Endothelial cell of umbilical vein (primary cell): Measurements from ENCODE around the gene WDR55. TPM values are rescaled to one million over a fixed set of nuclear protein-coding genes. Genes with fewer than 3 reads are reported as not detected.
A peak's percentile ranks its signal among the peaks of the same experiment; 100 is the strongest.

Source experiments
- BruUV-seq: library from RNA; stranded (reverse); fragments of 400-500 nt; replicated peaks from 2 replicates; lab custom pipeline; 2021; lab: Mats Ljungman, UMichigan
- CTCF ChIA-PET: fragments of 300-600, 350-600 bp; sonication (Branson Sonifier 250); formaldehyde crosslinking; loops from one replicate; lab custom pipeline; 2021; ENCODE audit warnings: antibody characterized with exemption, inconsistent platforms; lab: Charles Lee
- POLR2A ChIA-PET: fragments of 300-600, 350-600 bp; sonication (Branson Sonifier 250); formaldehyde crosslinking; loops from one replicate; lab custom pipeline; 2021; ENCODE audit warnings: antibody characterized with exemption, inconsistent platforms; lab: Charles Lee
- DNase-seq: peaks from one replicate; pipeline ENCODE4 v3.0.0-alpha.2; 2011; ENCODE audit warnings: low read depth, low spot score
- FAIRE-seq: peaks from 2 replicates; lab custom pipeline; 2011; peaks lifted over from hg19 to GRCh38; lab: Jason Lieb, UNC
- H2AFZ ChIP-seq: 2 replicates; pipeline ENCODE4 v1.6.0; 2012; ENCODE audit warnings: low read depth, low read length, control low read depth, inconsistent platforms
- H3K27ac ChIP-seq: 2 replicates; pipeline ENCODE4 v1.5.1; 2011; ENCODE audit warnings: low read depth, mild to moderate bottlenecking, control low read depth, low read length, moderate library complexity; ENCODE audit not compliant: insufficient read depth
- H3K27me3 ChIP-seq, 2 experiments: 2 replicates each; pipeline versions ENCODE4 v1.6.0 to v1.6.1; 2011; ENCODE audit warnings: low read length in 2 of 2, mixed read lengths in 1 of 2; ENCODE audit not compliant: control insufficient read depth in 2 of 2, insufficient read depth in 2 of 2
- H3K36me3 ChIP-seq, 2 experiments: 2 replicates in 1 of 2; 3 replicates in 1 of 2; pipeline ENCODE4 v1.5.1; 2011; ENCODE audit warnings: low read length in 2 of 2, mild to moderate bottlenecking in 1 of 2, moderate library complexity in 1 of 2; ENCODE audit not compliant: control insufficient read depth in 2 of 2, insufficient read depth in 2 of 2; ENCODE audit errors: extremely low read depth in 1 of 2
- H3K4me1 ChIP-seq: 3 replicates; pipeline ENCODE4 v1.5.1; 2011; ENCODE audit warnings: mild to moderate bottlenecking, low read length; ENCODE audit not compliant: control insufficient read depth, insufficient read depth; ENCODE audit errors: extremely low read depth
- H3K4me2 ChIP-seq: 2 replicates; pipeline ENCODE4 v1.6.1; 2011; ENCODE audit warnings: low read length, control low read depth, mixed read lengths; ENCODE audit not compliant: insufficient read depth
- H3K4me3 ChIP-seq, 3 experiments: fragments of 200-600 bp in 1 of 3; sonication (generic), shearing (Covaris generic) in 1 of 3; replicated peaks in 1 of 3; 2 replicates each; pipeline ENCODE4 v1.5.1; 2011 to 2016; ENCODE audit warnings: control low read depth in 3 of 3, low read length in 3 of 3, mild to moderate bottlenecking in 2 of 3, inconsistent platforms in 1 of 3, low read depth in 1 of 3, moderate library complexity in 1 of 3; ENCODE audit not compliant: insufficient read depth in 1 of 3
- H3K79me2 ChIP-seq: 2 replicates; pipeline ENCODE4 v1.6.0; 2012; ENCODE audit warnings: low read length, inconsistent platforms; ENCODE audit not compliant: control insufficient read depth, insufficient read depth
- H3K9ac ChIP-seq: replicated peaks from 2 replicates; pipeline ENCODE3; 2011; ENCODE audit warnings: low read length, control low read depth; ENCODE audit not compliant: insufficient read depth; ENCODE audit errors: extremely low read depth
- H3K9me1 ChIP-seq: replicated peaks from 3 replicates; pipeline ENCODE4 v1.6.0; 2011; ENCODE audit warnings: mild to moderate bottlenecking, low read length; ENCODE audit not compliant: control insufficient read depth, insufficient read depth; ENCODE audit errors: extremely low read depth
- H3K9me3 ChIP-seq: replicated peaks from 2 replicates; pipeline ENCODE4 v1.5.1; 2012; ENCODE audit warnings: low read length, inconsistent platforms; ENCODE audit not compliant: control insufficient read depth, insufficient read depth
- H4K20me1 ChIP-seq: replicated peaks from 2 replicates; pipeline ENCODE3; 2011; ENCODE audit warnings: mild to moderate bottlenecking, low read length; ENCODE audit not compliant: control insufficient read depth, insufficient read depth; ENCODE audit errors: extremely low read depth
- CTCF ChIP-seq, 2 donors: IDR thresholded peaks; 1 replicate in 1 of 2; 2 replicates in 1 of 2; pipeline ENCODE4 v1.5.1; 2011; ENCODE audit warnings: low read length in 2 of 2, mild to moderate bottlenecking in 2 of 2, moderate library complexity in 2 of 2, control low read depth in 1 of 2, inconsistent platforms in 1 of 2, low read depth in 1 of 2; ENCODE audit not compliant: insufficient read depth in 1 of 2; ENCODE audit errors: extremely low read depth in 1 of 2
- EZH2 ChIP-seq: IDR thresholded peaks from 2 replicates; pipeline ENCODE4 v1.6.1; 2012; ENCODE audit warnings: borderline replicate concordance, low read depth, mild to moderate bottlenecking, moderate library complexity, low read length, inconsistent platforms; ENCODE audit not compliant: severe bottlenecking
- FOS ChIP-seq: IDR thresholded peaks from 2 replicates; pipeline ENCODE4 v1.6.1; 2011; ENCODE audit warnings: mild to moderate bottlenecking, low read length, moderate library complexity, borderline replicate concordance; ENCODE audit not compliant: insufficient read depth
- GATA2 ChIP-seq: IDR thresholded peaks from 2 replicates; pipeline ENCODE4 v1.7.0; 2011; ENCODE audit warnings: low read depth, mild to moderate bottlenecking, moderate library complexity, mixed read lengths, low read length; ENCODE audit not compliant: insufficient read length, insufficient read depth
- JUN ChIP-seq: IDR thresholded peaks from 2 replicates; pipeline ENCODE4 v1.6.1; 2011; ENCODE audit warnings: borderline replicate concordance, low read depth; ENCODE audit not compliant: insufficient read length, insufficient read depth
- MAX ChIP-seq: IDR thresholded peaks from 2 replicates; pipeline ENCODE4 v1.6.1; 2011; ENCODE audit not compliant: insufficient read depth, insufficient read length
- MYC ChIP-seq: IDR thresholded peaks from one replicate; pipeline ENCODE4 v1.6.1; 2011; ENCODE audit warnings: mild to moderate bottlenecking, low read depth, low read length
- POLR2A ChIP-seq: IDR thresholded peaks from 2 replicates; pipeline ENCODE4 v1.6.1; 2012; ENCODE audit warnings: low read depth, mild to moderate bottlenecking, control low read depth, low read length
- POLR2AphosphoS5 ChIP-seq: IDR thresholded peaks from 2 replicates; pipeline ENCODE4 v1.6.1; 2012; ENCODE audit warnings: low read depth, mild to moderate bottlenecking, control low read depth, low read length, moderate library complexity; ENCODE audit not compliant: insufficient read depth
- dilution Hi-C: fragments of 300-500 bp; cut with MboI; formaldehyde crosslinking; loops from one replicate; pipeline ENCODE4 v1.15.0; 2019; ENCODE audit warnings: low sequenced_read_pairs; ENCODE audit not compliant: extremely low pct_ligation_motif_present
- intact Hi-C: fragments of 100-400 bp; cut with micrococcal nuclease; formaldehyde crosslinking; loops from one replicate; pipeline ENCODE4 v1.10.0; 2022
- polyA plus RNA-seq, 4 experiments: library from polyadenylated mRNA; depleted of rRNA in 3 of 4; stranded (reverse) in 3 of 4; unstranded in 1 of 4; fragments of >200 nt; gene quantifications; 2 replicates each; pipeline versions ENCODE4 v1.2.1 to v1.2.3, GENCODE V29; 2011 to 2012; ENCODE audit warnings: missing spikeins in 1 of 4
- total RNA-seq: library from RNA; stranded (reverse); gene quantifications from 2 replicates; pipeline ENCODE4 v1.2.3, GENCODE V29; 2021

Gene WDR55
- total and polyA plus RNA-seq, 2 donors (not counting 3 experiments of a cell fraction or from before 2014, with no cell fraction given): 17.5 to 25.3 TPM

GRCh38 chr5:140671472-140672125 lies 6.9 kb downstream of the WDR55 start:
- peaks cover 7% of the 10 kb centered on the region for H3K79me2 ChIP-seq
- H3K4me3 ChIP-seq: no peak overlapping the region
- CTCF ChIA-PET: no interaction called here
- H3K27me3 ChIP-seq: no peaks in the 10 kb centered on the region
- no peaks in the 10 kb centered on the region for H3K9me3 ChIP-seq
- dilution Hi-C loops: no loop called here
- no peak overlapping the region for H2AFZ ChIP-seq
- H3K4me1 ChIP-seq: peaks cover 3% of the 10 kb centered on the region
- no peak overlapping the region for H3K27ac ChIP-seq
- POLR2A ChIA-PET: no interaction called here
- no peaks in the 10 kb centered on the region for H4K20me1 ChIP-seq
- peaks cover 13 to 29% of the 10 kb centered on the region in 2 experiments for H3K36me3 ChIP-seq
- no peak overlapping the region for H3K4me2 ChIP-seq
- no peak for DNase-seq
- intact Hi-C loops: loop anchor here (1.0 kb wide), 1 partner anchor 19 kb away; no protein-coding TSS in a partner anchor
- no peak for TF ChIP-seq GATA2
- H3K9me1 ChIP-seq: no peaks in the 10 kb centered on the region
- H3K9ac ChIP-seq: no peak overlapping the region
- FAIRE-seq: peak; percentile 28
- no TSS peak for BruUV-seq

GRCh38 chr5:140672455-140673186 lies 7.9 kb downstream of the WDR55 start:
- BruUV-seq: no TSS peak

More at GRCh38 chr5:140672455-140673186, 7.9 kb downstream of the WDR55 start:
- TF ChIP-seq POLR2A (no peak), EZH2 (no peak), POLR2AphosphoS5 (no peak), MYC (no peak), FOS (no peak), JUN (no peak), GATA2 (no peak), MAX (no peak), CTCF (IDR thresholded peaks at IDR 0.05; ENCODE audit: extremely low read depth in 1 of 2, insufficient read depth in 1 of 2, low read depth in 1 of 2, low read length in 2 of 2) (no peak)
- H3K36me3 ChIP-seq: peaks cover 14 to 37% of the 10 kb centered on the region in 2 experiments
- intact Hi-C loops: no loop called here
- DNase-seq: peak; percentile 31
- ChIA-PET POLR2A (no interaction called here), CTCF (no interaction called here)
- peak; percentile 65 for FAIRE-seq
- H3K27ac ChIP-seq: no peak overlapping the region
- H3K4me3 ChIP-seq: peak overlapping the region in 1 of 3 experiments; percentile 6
- H2AFZ ChIP-seq: peak overlapping the region; percentile 57
- H3K9ac ChIP-seq: no peak overlapping the region
- peaks cover 3% of the 10 kb centered on the region for H3K4me1 ChIP-seq
- peak overlapping the region; percentile 47 for H3K4me2 ChIP-seq
- no peaks in the 10 kb centered on the region for H3K9me1 ChIP-seq
- no peaks in the 10 kb centered on the region for H3K79me2 ChIP-seq
- H3K27me3 ChIP-seq: no peaks in the 10 kb centered on the region
- dilution Hi-C loops: no loop called here
- H3K9me3 ChIP-seq: no peaks in the 10 kb centered on the region
- no peaks in the 10 kb centered on the region for H4K20me1 ChIP-seq
